Measurements from ENCODE around the gene SPRR2D. TPM values are rescaled to one million over a fixed set of nuclear protein-coding genes. Genes with fewer than 3 reads are reported as not detected.

Gene SPRR2D
- total and polyA plus RNA-seq, 2 donors (not counting 3 experiments of a cell fraction or from before 2014, with no cell fraction given): not detected

GRCh38 chr1:152998476-152998875, 42.4 kb downstream of the SPRR2D start:
- no TSS peak for BruUV-seq (replicated peaks)
- dilution Hi-C loops (cut with MboI; ENCODE audit: extremely low pct_ligation_motif_present, low sequenced_read_pairs) (no loop called here), intact Hi-C loops (cut with micrococcal nuclease) (no loop called here)
- H3K4me2 ChIP-seq (ENCODE audit: insufficient read depth, low read length): no peak overlapping the region
- H4K20me1 ChIP-seq (replicated peaks; ENCODE audit: control insufficient read depth, extremely low read depth, insufficient read depth, low read length): no peaks in the 10 kb centered on the region
- H3K79me2 ChIP-seq (ENCODE audit: control insufficient read depth, insufficient read depth, low read length): no peaks in the 10 kb centered on the region
- H3K9me1 ChIP-seq (replicated peaks; ENCODE audit: control insufficient read depth, extremely low read depth, insufficient read depth, low read length): no peaks in the 10 kb centered on the region
- ChIA-PET CTCF (no interaction called here), POLR2A (no interaction called here)
- TF ChIP-seq POLR2A (IDR thresholded peaks at IDR 0.05; ENCODE audit: low read depth, low read length) (no peak), JUN (IDR thresholded peaks at IDR 0.05; ENCODE audit: borderline replicate concordance, insufficient read depth, insufficient read length, low read depth) (no peak), EZH2 (IDR thresholded peaks at IDR 0.05; ENCODE audit: borderline replicate concordance, low read depth, low read length, severe bottlenecking) (no peak)
- H3K9ac ChIP-seq (replicated peaks; ENCODE audit: extremely low read depth, insufficient read depth, low read length): no peak overlapping the region
- H3K27ac ChIP-seq (ENCODE audit: insufficient read depth, low read depth, low read length): no peak overlapping the region
- H3K36me3 ChIP-seq (ENCODE audit: control insufficient read depth in 2 of 2, extremely low read depth in 1 of 2, insufficient read depth in 2 of 2, low read length in 2 of 2): no peaks in the 10 kb centered on the region
- FAIRE-seq (no peak), DNase-seq (ENCODE audit: low read depth, low spot score) (no peak)
- H3K4me3 ChIP-seq (replicated peaks in 1 of 3; ENCODE audit: insufficient read depth in 1 of 3, low read depth in 1 of 3, low read length in 3 of 3): no peak overlapping the region
- no peaks in the 10 kb centered on the region for H3K27me3 ChIP-seq (ENCODE audit: control insufficient read depth in 2 of 2, insufficient read depth in 2 of 2, low read length in 2 of 2)
- no peaks in the 10 kb centered on the region for H3K9me3 ChIP-seq (replicated peaks; ENCODE audit: control insufficient read depth, insufficient read depth, low read length)
- H2AFZ ChIP-seq (ENCODE audit: low read depth, low read length): no peak overlapping the region
- H3K4me1 ChIP-seq (ENCODE audit: control insufficient read depth, extremely low read depth, insufficient read depth, low read length): no peaks in the 10 kb centered on the region

GRCh38 chr1:152997901-152998300, 43.0 kb downstream of the SPRR2D start:
- Histone ChIP-seq H3K4me1 (ENCODE audit: control insufficient read depth, extremely low read depth, insufficient read depth, low read length) (no peaks in the 10 kb centered on the region), H3K9me3 (replicated peaks; ENCODE audit: control insufficient read depth, insufficient read depth, low read length) (no peaks in the 10 kb centered on the region), H4K20me1 (replicated peaks; ENCODE audit: control insufficient read depth, extremely low read depth, insufficient read depth, low read length) (no peaks in the 10 kb centered on the region), H3K4me3 (replicated peaks in 1 of 3; ENCODE audit: insufficient read depth in 1 of 3, low read depth in 1 of 3, low read length in 3 of 3) (no peak overlapping the region), H3K4me2 (ENCODE audit: insufficient read depth, low read length) (no peak overlapping the region), H3K79me2 (ENCODE audit: control insufficient read depth, insufficient read depth, low read length) (no peaks in the 10 kb centered on the region), H3K36me3 (ENCODE audit: control insufficient read depth in 2 of 2, extremely low read depth in 1 of 2, insufficient read depth in 2 of 2, low read length in 2 of 2) (no peaks in the 10 kb centered on the region), H3K9ac (replicated peaks; ENCODE audit: extremely low read depth, insufficient read depth, low read length) (no peak overlapping the region), H3K27me3 (ENCODE audit: control insufficient read depth in 2 of 2, insufficient read depth in 2 of 2, low read length in 2 of 2) (no peaks in the 10 kb centered on the region), H3K9me1 (replicated peaks; ENCODE audit: control insufficient read depth, extremely low read depth, insufficient read depth, low read length) (no peaks in the 10 kb centered on the region), H3K27ac (ENCODE audit: insufficient read depth, low read depth, low read length) (no peak overlapping the region), H2AFZ (ENCODE audit: low read depth, low read length) (no peak overlapping the region)
- ChIA-PET CTCF (no interaction called here), POLR2A (no interaction called here)
- DNase-seq (ENCODE audit: low read depth, low spot score): no peak
- BruUV-seq (replicated peaks): no TSS peak
- FAIRE-seq: no peak
- dilution Hi-C loops (cut with MboI; ENCODE audit: extremely low pct_ligation_motif_present, low sequenced_read_pairs): no loop called here
- intact Hi-C loops (cut with micrococcal nuclease): no loop called here
- TF ChIP-seq JUN (IDR thresholded peaks at IDR 0.05; ENCODE audit: borderline replicate concordance, insufficient read depth, insufficient read length, low read depth) (no peak), MAX (IDR thresholded peaks at IDR 0.05; ENCODE audit: insufficient read depth, insufficient read length) (no peak), GATA2 (IDR thresholded peaks at IDR 0.05; ENCODE audit: insufficient read depth, insufficient read length, low read depth, low read length) (no peak), POLR2A (IDR thresholded peaks at IDR 0.05; ENCODE audit: low read depth, low read length) (no peak), CTCF (IDR thresholded peaks at IDR 0.05; ENCODE audit: extremely low read depth in 1 of 2, insufficient read depth in 1 of 2, low read depth in 1 of 2, low read length in 2 of 2) (no peak), EZH2 (IDR thresholded peaks at IDR 0.05; ENCODE audit: borderline replicate concordance, low read depth, low read length, severe bottlenecking) (no peak), FOS (IDR thresholded peaks at IDR 0.05; ENCODE audit: borderline replicate concordance, insufficient read depth, low read length) (no peak), MYC (IDR thresholded peaks at IDR 0.05; ENCODE audit: low read depth, low read length) (no peak), POLR2AphosphoS5 (IDR thresholded peaks at IDR 0.05; ENCODE audit: insufficient read depth, low read depth, low read length) (no peak)
